ENCODE results near the gene C1QTNF12. TPM values are rescaled to one million over a fixed set of nuclear protein-coding genes. Genes with fewer than 3 reads are reported as not detected.
A peak's percentile ranks its signal among the peaks of the same experiment; 100 is the strongest.
"Not testable (repeated sequence)": the region's sequence is repeated elsewhere in the genome, so short reads cannot be mapped to it uniquely, and the experiment has no call there.

The C1QTNF12 gene
- total RNA-seq, 2 experiments from 2014 or later: 3.4 to 4.8 TPM

DNA sequence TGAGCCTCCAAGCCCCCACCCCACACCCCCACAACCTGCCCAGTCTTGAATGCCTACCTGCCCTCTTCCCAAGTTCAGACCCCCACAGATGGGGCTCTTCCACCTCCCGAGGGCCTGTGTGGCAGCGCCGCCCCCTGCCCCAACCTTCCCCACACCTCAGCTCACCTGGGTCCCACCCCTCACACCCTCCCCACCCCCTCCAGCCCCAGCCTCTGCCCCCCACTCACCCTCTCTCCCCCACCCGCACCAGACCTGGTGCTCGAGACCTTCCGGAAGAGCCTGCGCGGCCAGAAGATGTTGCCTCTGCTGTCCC lies 49.4 kb downstream of the C1QTNF12 start:
- intact Hi-C loops (cut with DNase I, micrococcal nuclease): no loop called here
- DNase-seq (no peak), ATAC-seq (ENCODE audit: poor library complexity) (no peak)
- H3K27me3 Mint-ChIP-seq: no peaks in the 10 kb centered on the region
- peaks cover 3% of the 10 kb centered on the region for H3K4me1 Mint-ChIP-seq (ENCODE audit: low read depth)
- TF ChIP-seq, protein P1, sequence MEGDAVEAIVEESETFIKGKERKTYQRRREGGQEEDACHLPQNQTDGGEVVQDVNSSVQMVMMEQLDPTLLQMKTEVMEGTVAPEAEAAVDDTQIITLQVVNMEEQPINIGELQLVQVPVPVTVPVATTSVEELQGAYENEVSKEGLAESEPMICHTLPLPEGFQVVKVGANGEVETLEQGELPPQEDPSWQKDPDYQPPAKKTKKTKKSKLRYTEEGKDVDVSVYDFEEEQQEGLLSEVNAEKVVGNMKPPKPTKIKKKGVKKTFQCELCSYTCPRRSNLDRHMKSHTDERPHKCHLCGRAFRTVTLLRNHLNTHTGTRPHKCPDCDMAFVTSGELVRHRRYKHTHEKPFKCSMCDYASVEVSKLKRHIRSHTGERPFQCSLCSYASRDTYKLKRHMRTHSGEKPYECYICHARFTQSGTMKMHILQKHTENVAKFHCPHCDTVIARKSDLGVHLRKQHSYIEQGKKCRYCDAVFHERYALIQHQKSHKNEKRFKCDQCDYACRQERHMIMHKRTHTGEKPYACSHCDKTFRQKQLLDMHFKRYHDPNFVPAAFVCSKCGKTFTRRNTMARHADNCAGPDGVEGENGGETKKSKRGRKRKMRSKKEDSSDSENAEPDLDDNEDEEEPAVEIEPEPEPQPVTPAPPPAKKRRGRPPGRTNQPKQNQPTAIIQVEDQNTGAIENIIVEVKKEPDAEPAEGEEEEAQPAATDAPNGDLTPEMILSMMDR (IDR thresholded peaks at IDR 0.05): no peak
- H3K4me3 Mint-ChIP-seq: no peak overlapping the region
- H3K9me3 ChIP-seq (ENCODE audit: control insufficient read depth in 1 of 2, insufficient read depth in 1 of 2, low read length in 2 of 2): peaks cover 0 to 14% of the 10 kb centered on the region in 2 experiments
- H3K27ac ChIP-seq (ENCODE audit: low read depth in 1 of 2, low read length in 2 of 2): no peak overlapping the region
- POLR2A ChIA-PET: no interaction called here
- no peaks in the 10 kb centered on the region for H3K36me3 ChIP-seq (ENCODE audit: insufficient read depth, low read length)
- H3K27ac Mint-ChIP-seq: no peak overlapping the region
- H3K4me3 ChIP-seq (ENCODE audit: low read length): no peak overlapping the region
- peaks cover 4% of the 10 kb centered on the region for H3K9me3 Mint-ChIP-seq
- no peaks in the 10 kb centered on the region for H3K36me3 Mint-ChIP-seq (ENCODE audit: low read depth)
- peaks cover 14% of the 10 kb centered on the region for H3K4me1 ChIP-seq (ENCODE audit: insufficient read depth, low read length)
- no peaks in the 10 kb centered on the region for H3K27me3 ChIP-seq (ENCODE audit: control insufficient read depth in 1 of 2, insufficient read depth in 2 of 2, low read length in 2 of 2)
- CTCF ChIA-PET: no interaction called here

DNA sequence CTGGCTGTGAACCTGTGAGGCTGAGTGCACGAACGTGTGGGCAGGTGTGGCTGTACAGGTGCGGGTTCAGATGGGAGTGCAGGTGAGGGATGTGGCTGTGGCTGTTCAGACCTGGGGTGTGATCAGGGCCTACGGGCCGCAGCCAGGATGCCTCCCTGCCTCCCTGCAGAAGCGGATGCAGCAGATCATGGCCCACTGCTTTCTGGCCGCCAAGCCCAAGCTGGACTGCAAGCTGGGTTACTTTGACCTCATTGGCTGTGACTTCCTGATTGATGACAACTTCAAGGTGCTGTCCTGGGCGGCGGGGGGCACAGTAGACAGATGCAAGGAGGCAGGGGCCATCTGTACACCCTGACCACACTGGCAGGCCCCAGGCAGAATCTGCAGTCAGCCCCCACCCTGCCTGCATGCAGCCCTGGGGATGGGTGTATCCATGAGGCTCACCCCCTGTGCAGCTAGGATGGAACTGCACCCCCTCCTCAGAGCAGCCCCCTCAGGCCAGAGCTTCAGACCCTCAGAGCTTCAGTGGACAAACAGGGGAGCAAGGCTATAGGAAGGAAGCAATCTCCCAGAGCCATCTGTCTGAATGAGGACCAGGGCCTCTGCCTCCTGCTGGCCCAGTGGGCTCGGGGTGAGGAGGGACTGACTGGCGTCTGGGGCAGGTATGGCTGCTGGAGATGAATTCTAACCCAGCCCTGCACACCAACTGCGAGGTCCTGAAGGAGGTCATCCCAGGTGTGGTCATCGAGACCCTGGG lies 49.9 kb downstream of the C1QTNF12 start:
- Mint-ChIP-seq H3K9me3 (peaks cover 4% of the 10 kb centered on the region), H3K4me1 (ENCODE audit: low read depth) (peaks cover 3% of the 10 kb centered on the region), H3K27me3 (no peaks in the 10 kb centered on the region), H3K36me3 (ENCODE audit: low read depth) (no peaks in the 10 kb centered on the region), H3K27ac (no peak overlapping the region), H3K4me3 (no peak overlapping the region)
- Histone ChIP-seq H3K4me1 (ENCODE audit: insufficient read depth, low read length) (peaks cover 14% of the 10 kb centered on the region), H3K27ac (ENCODE audit: low read depth in 1 of 2, low read length in 2 of 2) (no peak overlapping the region), H3K36me3 (ENCODE audit: insufficient read depth, low read length) (no peaks in the 10 kb centered on the region), H3K9me3 (ENCODE audit: control insufficient read depth in 1 of 2, insufficient read depth in 1 of 2, low read length in 2 of 2) (peaks cover 0 to 17% of the 10 kb centered on the region in 2 experiments), H3K27me3 (ENCODE audit: control insufficient read depth in 1 of 2, insufficient read depth in 2 of 2, low read length in 2 of 2) (no peaks in the 10 kb centered on the region), H3K4me3 (ENCODE audit: low read length) (no peak overlapping the region)
- peak in 4 of 14 experiments; percentile 0 to 30 (median 11) for DNase-seq
- ATAC-seq (ENCODE audit: poor library complexity): no peak
- intact Hi-C loops (cut with DNase I, micrococcal nuclease): no loop called here
- POLR2A ChIA-PET: no interaction called here
- CTCF ChIA-PET: no interaction called here
- TF ChIP-seq, protein P1 (IDR thresholded peaks at IDR 0.05): no peak

DNA sequence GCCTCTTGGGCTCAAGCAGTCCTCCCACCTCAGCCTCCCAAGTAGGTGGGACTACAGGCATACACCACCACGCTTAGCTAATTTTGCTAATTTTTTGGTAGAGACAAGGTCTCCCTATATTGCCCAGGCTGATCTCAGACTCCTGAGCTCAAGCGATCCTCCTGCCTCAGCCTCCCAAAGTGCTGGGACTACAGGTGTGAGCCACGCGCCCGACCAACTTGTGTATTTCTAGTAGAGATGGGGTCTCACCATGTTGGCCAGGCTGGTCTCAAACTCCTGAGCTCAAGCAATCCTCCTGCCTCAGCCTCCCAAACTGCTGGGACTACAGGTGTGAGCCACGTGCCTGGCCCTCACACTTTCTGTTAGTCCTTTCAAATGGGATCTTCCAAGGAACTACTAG lies 50.8 kb downstream of the C1QTNF12 start:
- CTCF ChIA-PET; H3K36me3 ChIP-seq (ENCODE audit: insufficient read depth, low read length); ATAC-seq (ENCODE audit: poor library complexity); H3K9me3 Mint-ChIP-seq; intact Hi-C loops (cut with DNase I, micrococcal nuclease); POLR2A ChIA-PET; H3K27ac Mint-ChIP-seq; H3K27ac ChIP-seq (ENCODE audit: low read depth in 1 of 2, low read length in 2 of 2); H3K27me3 ChIP-seq (ENCODE audit: control insufficient read depth in 1 of 2, insufficient read depth in 2 of 2, low read length in 2 of 2); H3K4me3 ChIP-seq (ENCODE audit: low read length); H3K36me3 Mint-ChIP-seq (ENCODE audit: low read depth); H3K4me1 Mint-ChIP-seq (ENCODE audit: low read depth); H3K4me3 Mint-ChIP-seq; H3K27me3 Mint-ChIP-seq: not testable (repeated sequence)
- DNase-seq: peak in 2 of 14 experiments; percentile 0 to 6
- Histone ChIP-seq H3K9me3 (ENCODE audit: control insufficient read depth in 1 of 2, insufficient read depth in 1 of 2, low read length in 2 of 2) (peaks cover 0 to 20% of the 10 kb centered on the region in 2 experiments), H3K4me1 (ENCODE audit: insufficient read depth, low read length) (peaks cover 11% of the 10 kb centered on the region)

DNA sequence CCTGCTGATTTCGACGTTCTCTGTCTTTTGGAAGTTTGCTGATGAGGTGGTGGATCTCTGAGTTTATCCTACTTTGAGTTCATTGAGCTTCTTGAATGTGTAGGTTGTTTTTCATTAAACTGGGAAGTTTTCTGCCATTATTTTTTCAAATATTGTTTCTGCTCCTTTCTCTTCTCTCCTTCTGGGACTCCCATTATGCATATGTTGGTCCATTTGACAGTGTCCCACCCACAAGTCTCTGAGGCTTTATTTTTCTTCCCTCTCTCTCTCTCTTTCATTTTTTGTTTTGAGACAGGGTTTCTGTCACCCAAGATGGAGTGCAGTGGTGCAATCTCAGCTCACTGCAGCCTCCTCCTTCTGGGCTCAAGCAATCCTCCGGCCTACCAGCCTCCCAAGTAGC lies 51.8 kb downstream of the C1QTNF12 start:
- peak in 1 of 14 experiments; percentile 6 for DNase-seq
- Mint-ChIP-seq H3K36me3 (ENCODE audit: low read depth) (no peaks in the 10 kb centered on the region), H3K27ac (no peak overlapping the region), H3K27me3 (no peaks in the 10 kb centered on the region), H3K9me3 (peaks cover 4% of the 10 kb centered on the region), H3K4me1 (ENCODE audit: low read depth) (peaks cover 1% of the 10 kb centered on the region), H3K4me3 (no peak overlapping the region)
- H3K27ac ChIP-seq (ENCODE audit: low read depth in 1 of 2, low read length in 2 of 2): no peak overlapping the region
- intact Hi-C loops (cut with DNase I, micrococcal nuclease): no loop called here
- TF ChIP-seq, protein P1 (IDR thresholded peaks at IDR 0.05): no peak
- peaks cover under 1% of the 10 kb centered on the region for H3K4me1 ChIP-seq (ENCODE audit: insufficient read depth, low read length)
- ATAC-seq (ENCODE audit: poor library complexity): no peak
- ChIA-PET CTCF (no interaction called here), POLR2A (no interaction called here)
- H3K36me3 ChIP-seq (ENCODE audit: insufficient read depth, low read length): no peaks in the 10 kb centered on the region
- peaks cover 0 to 20% of the 10 kb centered on the region in 2 experiments for H3K9me3 ChIP-seq (ENCODE audit: control insufficient read depth in 1 of 2, insufficient read depth in 1 of 2, low read length in 2 of 2)
- no peaks in the 10 kb centered on the region for H3K27me3 ChIP-seq (ENCODE audit: control insufficient read depth in 1 of 2, insufficient read depth in 2 of 2, low read length in 2 of 2)
- H3K4me3 ChIP-seq (ENCODE audit: low read length): no peak overlapping the region

All from CD4-positive, alpha-beta T cell (primary cell).